GM19463 (cell line): ENCODE data around the gene MAP3K8.
"Not testable (repeated sequence)": the region's sequence is repeated elsewhere in the genome, so short reads cannot be mapped to it uniquely, and the experiment has no call there.

Experiments
- ATAC-seq: cut with Tn5 transposase; IDR thresholded peaks from one replicate; pipeline ENCODE4 v1.9.1; 2021; ENCODE audit warnings: mild to moderate bottlenecking, moderate library complexity; ENCODE audit not compliant: unreplicated experiment

The MAP3K8 gene

DNA sequence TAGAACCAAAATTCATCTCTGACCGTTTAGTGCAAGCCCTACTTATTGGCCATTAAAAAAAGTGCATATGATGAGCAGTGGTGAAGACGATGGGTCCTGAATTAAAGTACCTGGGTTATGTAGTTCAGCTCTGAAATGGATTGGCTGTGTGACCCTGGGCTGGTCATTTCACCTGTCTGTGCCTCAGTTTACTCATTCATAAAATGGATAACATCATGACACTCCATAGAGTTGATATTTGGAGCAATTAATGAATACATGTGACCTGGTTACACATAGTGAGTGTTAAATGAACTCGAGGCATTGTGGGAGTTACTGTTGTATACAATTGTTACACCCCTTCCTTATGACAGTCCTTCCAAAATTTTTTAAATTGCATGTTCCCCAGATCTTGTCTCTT is 9.1 kb downstream of the MAP3K8 start:
- no peak for ATAC-seq

DNA sequence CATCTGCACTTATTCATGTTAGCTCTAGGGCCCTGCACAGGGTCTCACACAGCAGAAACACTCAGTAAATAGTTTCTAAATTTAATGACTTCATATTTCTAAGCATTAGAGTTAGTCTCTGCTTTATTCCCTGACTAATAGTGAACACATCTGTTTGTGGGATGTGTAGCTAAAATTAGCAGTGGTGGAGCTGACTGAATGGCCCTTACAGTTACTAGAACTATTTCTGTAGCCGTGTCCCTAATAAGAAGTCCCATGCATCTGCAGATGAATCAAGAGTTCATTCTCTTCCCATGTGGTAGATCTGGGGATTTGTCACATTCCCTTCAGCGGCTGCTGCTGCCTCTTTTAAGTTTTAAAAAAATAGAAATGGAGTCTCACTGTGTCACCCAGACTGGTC is 11.7 kb downstream of the MAP3K8 start:
- ATAC-seq: no peak

- no peak for ATAC-seq
These were observed 13.3 kb downstream of the MAP3K8 start for GRCh38 chr10:30447125-30447799.

- ATAC-seq: no peak
These were observed 14.1 kb downstream of the MAP3K8 start for GRCh38 chr10:30448092-30448491.

DNA sequence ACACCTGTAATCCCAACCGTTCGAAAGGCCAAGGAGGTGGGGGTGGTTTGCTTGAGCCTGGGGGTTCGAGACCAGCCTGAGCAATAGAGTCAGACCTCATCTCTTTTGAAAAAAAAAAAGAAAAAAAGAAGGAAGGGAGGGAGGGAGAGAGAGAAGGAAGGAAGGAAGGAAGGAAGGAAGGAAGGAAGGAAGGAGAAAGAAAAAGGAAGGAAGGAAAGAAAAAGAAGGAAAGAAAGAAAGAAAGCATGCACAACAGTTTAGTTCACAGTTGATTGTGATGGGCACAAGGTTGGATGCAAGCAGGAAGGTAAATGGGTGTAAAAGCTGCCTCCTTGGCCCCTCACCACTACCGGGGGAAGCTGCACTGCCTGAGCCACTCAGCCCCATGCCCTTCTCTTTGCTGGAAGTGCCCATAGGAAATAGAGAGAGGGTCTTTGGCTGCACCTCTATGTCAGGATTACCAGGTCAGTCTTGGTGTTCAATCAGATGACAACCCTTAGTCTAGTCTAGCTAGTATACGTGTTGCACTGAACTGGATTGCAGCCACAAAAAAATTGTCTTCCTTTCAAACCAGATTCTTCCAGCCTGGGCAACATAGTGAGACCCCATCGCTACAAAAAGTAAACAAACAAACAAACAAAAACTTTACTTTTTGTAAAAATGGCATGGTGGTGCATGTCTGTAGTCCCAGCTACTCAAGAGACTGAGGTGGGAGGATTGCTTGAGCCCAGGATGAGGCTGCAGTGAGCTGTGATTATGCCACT is 20.0 kb downstream of the MAP3K8 start:
- ATAC-seq: no peak

DNA sequence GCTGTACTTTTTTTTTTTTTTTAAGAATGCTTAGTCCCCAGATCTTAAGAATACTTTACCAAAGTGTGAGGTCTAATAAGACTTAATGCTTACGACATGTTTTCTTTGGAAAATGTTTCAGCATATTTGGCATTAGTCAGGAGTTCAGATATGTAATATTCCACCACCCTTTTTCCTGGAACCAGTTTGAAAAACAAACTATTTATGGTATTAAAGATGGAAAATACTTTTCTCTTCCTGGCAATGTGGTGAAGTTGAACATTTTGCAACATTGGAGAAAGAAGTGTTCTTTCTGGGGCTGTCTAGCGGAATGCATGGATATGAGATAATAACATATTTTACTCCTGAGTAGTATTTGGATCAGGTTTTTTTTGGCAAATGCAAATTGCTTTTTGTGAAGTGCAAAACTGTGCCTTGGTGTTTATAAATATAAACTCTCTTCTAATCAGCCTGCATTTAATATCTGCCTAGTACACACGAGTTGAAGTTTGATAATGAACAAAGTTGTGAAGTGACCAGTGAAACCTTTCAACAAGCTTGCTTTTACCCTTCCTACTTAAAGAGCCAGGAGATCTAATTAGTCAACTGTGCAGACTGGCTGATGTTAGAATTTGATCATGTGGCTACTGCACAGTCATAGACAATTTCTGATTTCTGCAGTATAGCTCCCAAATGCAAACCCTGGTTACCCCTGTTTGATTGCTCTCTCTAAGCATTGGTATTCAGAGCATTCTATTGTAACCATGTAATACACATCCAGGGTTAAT is 20.9 kb downstream of the MAP3K8 start:
- ATAC-seq: no peak

GRCh38 chr10:30455816-30456215 is 21.8 kb downstream of the MAP3K8 start:
- peak; percentile 49 for ATAC-seq

GRCh38 chr10:30456266-30456665 is 22.3 kb downstream of the MAP3K8 start:
- peak; percentile 78 for ATAC-seq

- ATAC-seq: no peak
These were observed 25.3 kb downstream of the MAP3K8 start for GRCh38 chr10:30459283-30459682.

DNA sequence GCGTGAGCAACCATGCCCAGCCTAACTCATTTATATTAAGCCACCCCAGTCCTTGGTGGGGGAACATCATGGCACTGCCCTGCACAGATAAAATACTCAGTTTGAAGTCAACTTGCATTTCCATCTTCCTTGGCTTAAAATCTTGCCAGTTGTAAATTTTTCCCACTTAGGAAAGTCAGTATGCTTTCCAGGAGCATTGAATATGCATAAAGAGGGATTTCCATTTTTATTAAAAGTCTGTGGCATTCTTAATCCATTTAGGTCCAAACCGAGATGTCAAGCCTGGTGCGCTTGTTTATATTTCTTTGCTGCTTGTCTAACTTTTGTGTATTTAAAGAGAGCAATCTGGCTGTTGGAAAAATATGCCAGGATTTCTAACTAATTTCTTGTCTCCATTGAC is 26.1 kb downstream of the MAP3K8 start:
- ATAC-seq: no peak

- ATAC-seq: no peak
These were observed 28.5 kb downstream of the MAP3K8 start for GRCh38 chr10:30462513-30462912.

- ATAC-seq: no peak
These were observed 30.0 kb downstream of the MAP3K8 start for GRCh38 chr10:30463944-30464451.

- no peak for ATAC-seq
These were observed 30.7 kb downstream of the MAP3K8 start for GRCh38 chr10:30464675-30465074.

- ATAC-seq: no peak
These were observed 32.5 kb downstream of the MAP3K8 start for GRCh38 chr10:30466445-30466844.

DNA sequence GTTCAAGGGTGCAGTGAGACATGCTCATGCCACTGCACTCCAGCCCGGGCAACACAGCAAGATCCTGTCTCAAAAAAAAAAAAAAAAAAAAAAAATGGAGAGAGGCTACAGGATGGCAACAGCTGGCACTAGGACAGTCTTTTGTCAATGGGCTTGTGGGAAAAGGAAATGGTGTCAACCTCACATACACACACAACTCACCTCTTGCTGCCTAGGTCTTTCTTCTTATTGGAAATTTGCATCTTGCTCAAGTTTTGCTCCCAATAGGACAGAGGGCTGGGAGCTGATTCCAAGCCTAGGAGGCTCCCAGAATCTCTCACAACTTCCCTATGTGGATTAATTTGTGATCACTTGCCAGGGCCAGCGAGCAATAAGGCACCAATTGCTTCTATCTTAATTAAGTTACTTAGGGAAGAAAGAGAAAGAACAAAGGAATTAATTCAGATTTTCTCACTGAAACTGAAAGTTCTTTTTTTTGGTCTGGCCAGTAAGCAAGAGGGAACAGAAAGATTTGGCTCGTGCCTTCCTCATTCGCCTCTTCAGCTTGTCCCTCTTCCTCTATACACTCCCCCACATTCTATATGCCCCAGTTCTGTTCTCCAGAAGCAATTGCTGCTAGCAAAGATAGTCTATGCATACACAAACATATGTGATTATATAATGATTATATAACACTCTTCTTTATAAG is 33.8 kb downstream of the MAP3K8 start:
- peak; percentile 63 for ATAC-seq

GRCh38 chr10:30472414-30473155 is 38.6 kb downstream of the MAP3K8 start:
- ATAC-seq: no peak

DNA sequence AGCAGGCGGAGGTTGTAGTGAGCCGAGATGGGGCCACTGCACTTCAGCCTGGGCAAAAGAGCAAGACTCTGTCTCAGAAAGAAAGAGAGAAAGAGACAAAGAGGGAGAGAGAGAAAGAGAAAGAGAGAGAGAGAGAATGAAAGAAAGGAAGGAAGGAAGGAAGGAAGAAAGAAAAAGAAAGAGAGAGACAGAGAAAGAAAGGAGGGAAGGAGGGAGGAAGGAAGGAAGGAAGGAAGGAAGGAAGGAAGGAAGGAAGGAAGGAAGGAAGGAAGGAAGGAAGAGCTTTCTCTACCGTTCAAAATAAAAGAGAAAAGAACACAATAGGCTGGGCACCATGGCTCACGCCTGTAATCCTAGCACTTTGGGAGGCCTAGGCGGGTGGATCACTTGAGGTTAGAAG is 41.5 kb downstream of the MAP3K8 start:
- not testable (repeated sequence) for ATAC-seq

- ATAC-seq: no peak
These were observed 42.6 kb downstream of the MAP3K8 start for GRCh38 chr10:30476511-30477155.

DNA sequence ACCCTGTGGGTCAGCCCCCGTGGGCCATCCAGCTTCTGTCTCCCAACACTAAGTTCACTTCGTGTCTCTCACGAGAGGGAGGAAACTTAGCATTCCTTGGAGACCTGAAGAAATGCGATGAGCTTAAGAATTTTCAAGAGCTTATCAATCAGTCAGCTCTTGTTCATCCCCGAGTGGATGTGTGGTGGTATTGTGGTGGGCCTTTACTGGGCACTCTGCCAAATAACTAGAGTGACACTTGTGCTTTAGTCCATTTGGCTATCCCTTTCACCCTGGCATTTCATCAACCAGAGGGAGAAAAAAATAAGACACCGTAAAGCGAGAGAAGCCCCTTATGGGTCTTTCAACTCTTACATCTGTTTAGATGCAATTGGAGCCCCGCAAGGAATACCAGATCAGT is 45.5 kb downstream of the MAP3K8 start:
- not testable (repeated sequence) for ATAC-seq

- ATAC-seq: no peak
These were observed 47.6 kb downstream of the MAP3K8 start for GRCh38 chr10:30481603-30482002.
